HepG2 (cell line): Measurements from ENCODE around the gene CHID1. TPM values are rescaled to one million over a fixed set of nuclear protein-coding genes. Genes with fewer than 3 reads are reported as not detected.

Experiments
- HNF1B ChIP-seq: sonication (generic); formaldehyde crosslinking; IDR thresholded peaks from 2 replicates; pipeline ENCODE4 v1.5.1; 2020; ENCODE audit warnings: mild to moderate bottlenecking, moderate library complexity, missing genetic modification reagents
- JUNB ChIP-seq: sonication (generic); formaldehyde crosslinking; IDR thresholded peaks from 2 replicates; pipeline ENCODE4 v1.8.0; 2022; ENCODE audit warnings: missing genetic modification reagents, mild to moderate bottlenecking, borderline replicate concordance
- LBX2 ChIP-seq: sonication (generic); formaldehyde crosslinking; IDR thresholded peaks from 2 replicates; pipeline ENCODE4 v1.5.0; 2020; ENCODE audit warnings: missing genetic modification reagents, mild to moderate bottlenecking, borderline replicate concordance
- MAZ ChIP-seq, 2 experiments: sonication (generic) in 1 of 2; formaldehyde crosslinking in 1 of 2; IDR thresholded peaks; 2 replicates each; pipeline versions ENCODE4 v1.5.0 to v1.6.1; 2012 to 2020; ENCODE audit warnings: low read depth in 2 of 2, mild to moderate bottlenecking in 2 of 2, borderline replicate concordance in 1 of 2, improper control_type of control experiment in 1 of 2, low read length in 1 of 2, missing genetic modification reagents in 1 of 2, moderate library complexity in 1 of 2
- PATZ1 ChIP-seq: sonication (generic); formaldehyde crosslinking; IDR thresholded peaks from 2 replicates; pipeline ENCODE4 v1.4.0; 2020; ENCODE audit warnings: missing genetic modification reagents
- PRDM10 ChIP-seq: sonication (generic); formaldehyde crosslinking; IDR thresholded peaks from 2 replicates; pipeline ENCODE4 v1.4.0; 2020; ENCODE audit warnings: low read depth, missing genetic modification reagents
- REL ChIP-seq: sonication (generic); formaldehyde crosslinking; conservative IDR thresholded peaks from 2 replicates; pipeline ENCODE4 v1.8.0; 2022; ENCODE audit warnings: mild to moderate bottlenecking, missing genetic modification reagents, moderate library complexity
- SALL1 ChIP-seq: sonication (generic); formaldehyde crosslinking; IDR thresholded peaks from 2 replicates; pipeline ENCODE4 v1.8.0; 2022; ENCODE audit warnings: mild to moderate bottlenecking, missing genetic modification reagents
- TOPORS ChIP-seq: sonication (generic); formaldehyde crosslinking; IDR thresholded peaks from 2 replicates; pipeline ENCODE4 v1.8.0; 2023; ENCODE audit warnings: mild to moderate bottlenecking, missing genetic modification reagents
- WIZ ChIP-seq: sonication (generic); formaldehyde crosslinking; IDR thresholded peaks from 2 replicates; pipeline ENCODE4 v1.5.1; 2020; ENCODE audit warnings: mild to moderate bottlenecking, missing genetic modification reagents
- ZFY ChIP-seq: sonication (generic); formaldehyde crosslinking; IDR thresholded peaks from 2 replicates; pipeline ENCODE4 v1.4.0; 2020; ENCODE audit warnings: missing genetic modification reagents
- ZNF430 ChIP-seq: sonication (generic); formaldehyde crosslinking; IDR thresholded peaks from 2 replicates; pipeline ENCODE4 v1.9.0; 2021; ENCODE audit warnings: mild to moderate bottlenecking, missing genetic modification reagents
- ZNF431 ChIP-seq: sonication (generic); formaldehyde crosslinking; IDR thresholded peaks from 2 replicates; pipeline ENCODE4 v1.9.0; 2022; ENCODE audit warnings: missing genetic modification reagents, low read depth, mild to moderate bottlenecking, borderline replicate concordance
- ZNF501 ChIP-seq: sonication (generic); formaldehyde crosslinking; IDR thresholded peaks from 2 replicates; pipeline ENCODE4 v1.5.1; 2020; ENCODE audit warnings: mild to moderate bottlenecking, moderate library complexity, missing genetic modification reagents
- ZNF598 ChIP-seq: sonication (generic); formaldehyde crosslinking; IDR thresholded peaks from 2 replicates; pipeline ENCODE4 v1.5.1; 2020; ENCODE audit warnings: mild to moderate bottlenecking, missing genetic modification reagents, borderline replicate concordance
- ZNF670 ChIP-seq: sonication (generic); formaldehyde crosslinking; IDR thresholded peaks from 2 replicates; pipeline ENCODE4 v1.8.0; 2022; ENCODE audit warnings: mild to moderate bottlenecking, missing genetic modification reagents, borderline replicate concordance
- polyA plus RNA-seq, 8 experiments: library from polyadenylated mRNA; depleted of rRNA in 3 of 8; stranded (reverse) in 7 of 8; unstranded in 1 of 8; fragments of >200 nt; fragmentation: Illumina TruSeq in 4 of 8; extraction: Trizol in 4 of 8; gene quantifications; 2 replicates each; pipeline versions ENCODE4 v1.2.1 to v1.2.3, GENCODE V29; 2011 to 2016; ENCODE audit warnings: low read depth in 4 of 8, missing spikeins in 1 of 8, mixed read lengths in 1 of 8; ENCODE audit not compliant: insufficient read depth in 1 of 8
- total RNA-seq, 5 experiments: library from RNA; depleted of rRNA; stranded (reverse); fragments of >200 nt; fragmentation: Illumina TruSeq; extraction: Trizol; gene quantifications; 2 replicates each; pipeline ENCODE4 v1.2.3, GENCODE V29; 2016; ENCODE audit warnings: low read depth in 1 of 5
- TF ChIP-seq, protein P1 (sequence below): sonication (generic); formaldehyde crosslinking; IDR thresholded peaks from 2 replicates; pipeline ENCODE4 v1.4.0; 2020; ENCODE audit warnings: missing genetic modification reagents
- TF ChIP-seq, protein P2 (sequence below): sonication (generic); formaldehyde crosslinking; IDR thresholded peaks from 2 replicates; pipeline ENCODE4 v1.9.0; 2021; ENCODE audit warnings: missing genetic modification reagents, mild to moderate bottlenecking, borderline replicate concordance

Gene CHID1
- total and polyA plus RNA-seq, 2 of the 13 experiments (the other 11 are each of a cell fraction or from before 2014, with no cell fraction given): 65.1 to 93.6 TPM

DNA sequence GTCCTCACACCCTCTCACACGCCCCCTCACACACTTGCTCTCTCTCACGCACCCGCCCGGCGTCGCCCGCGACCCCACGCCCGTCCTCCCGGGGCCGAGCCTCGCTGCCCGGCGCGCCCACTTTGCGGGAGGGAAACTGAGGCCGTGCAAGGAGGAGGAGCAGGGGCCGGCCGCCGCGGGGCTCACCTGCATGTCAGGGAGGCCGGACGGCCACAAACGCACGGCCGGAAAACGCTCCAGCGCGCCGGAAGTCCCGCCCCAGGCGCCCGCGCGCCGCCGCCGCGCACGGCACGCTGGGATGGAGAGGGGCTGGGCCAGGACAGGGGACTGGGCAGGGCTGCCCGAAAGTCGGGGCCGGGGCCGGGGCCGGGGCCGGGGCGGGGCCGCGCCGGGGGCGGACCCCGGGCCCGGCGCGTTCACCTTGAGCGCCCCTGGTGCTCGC is at the start of gene CHID1 (continued):
- TF ChIP-seq PRDM10: no peak
- TF ChIP-seq TOPORS (CRISPR knock-in tag): peak; percentile 56; the same call in 1 of the 2 replicates
- TF ChIP-seq, protein P1, sequence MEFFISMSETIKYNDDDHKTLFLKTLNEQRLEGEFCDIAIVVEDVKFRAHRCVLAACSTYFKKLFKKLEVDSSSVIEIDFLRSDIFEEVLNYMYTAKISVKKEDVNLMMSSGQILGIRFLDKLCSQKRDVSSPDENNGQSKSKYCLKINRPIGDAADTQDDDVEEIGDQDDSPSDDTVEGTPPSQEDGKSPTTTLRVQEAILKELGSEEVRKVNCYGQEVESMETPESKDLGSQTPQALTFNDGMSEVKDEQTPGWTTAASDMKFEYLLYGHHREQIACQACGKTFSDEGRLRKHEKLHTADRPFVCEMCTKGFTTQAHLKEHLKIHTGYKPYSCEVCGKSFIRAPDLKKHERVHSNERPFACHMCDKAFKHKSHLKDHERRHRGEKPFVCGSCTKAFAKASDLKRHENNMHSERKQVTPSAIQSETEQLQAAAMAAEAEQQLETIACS: peak; percentile 76
- TF ChIP-seq HNF1B (CRISPR knock-in tag): no peak
- TF ChIP-seq ZNF598: no peak
- no peak for TF ChIP-seq JUNB (CRISPR knock-in tag)
- TF ChIP-seq SALL1 (CRISPR knock-in tag): peak; percentile 70
- no peak for TF ChIP-seq PATZ1 (CRISPR knock-in tag)
- TF ChIP-seq REL (CRISPR knock-in tag): no peak
- peak; percentile 78 for TF ChIP-seq ZFY (CRISPR knock-in tag)
- no peak for TF ChIP-seq WIZ (CRISPR knock-in tag)
- TF ChIP-seq ZNF430: no peak
- TF ChIP-seq, protein P2, sequence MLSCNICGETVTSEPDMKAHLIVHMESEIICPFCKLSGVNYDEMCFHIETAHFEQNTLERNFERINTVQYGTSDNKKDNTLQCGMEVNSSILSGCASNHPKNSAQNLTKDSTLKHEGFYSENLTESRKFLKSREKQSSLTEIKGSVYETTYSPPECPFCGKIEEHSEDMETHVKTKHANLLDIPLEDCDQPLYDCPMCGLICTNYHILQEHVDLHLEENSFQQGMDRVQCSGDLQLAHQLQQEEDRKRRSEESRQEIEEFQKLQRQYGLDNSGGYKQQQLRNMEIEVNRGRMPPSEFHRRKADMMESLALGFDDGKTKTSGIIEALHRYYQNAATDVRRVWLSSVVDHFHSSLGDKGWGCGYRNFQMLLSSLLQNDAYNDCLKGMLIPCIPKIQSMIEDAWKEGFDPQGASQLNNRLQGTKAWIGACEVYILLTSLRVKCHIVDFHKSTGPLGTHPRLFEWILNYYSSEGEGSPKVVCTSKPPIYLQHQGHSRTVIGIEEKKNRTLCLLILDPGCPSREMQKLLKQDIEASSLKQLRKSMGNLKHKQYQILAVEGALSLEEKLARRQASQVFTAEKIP: no peak
- no peak for TF ChIP-seq ZNF670 (CRISPR knock-in tag)
- no peak for TF ChIP-seq LBX2 (CRISPR knock-in tag)
- TF ChIP-seq ZNF501 (CRISPR knock-in tag): peak; percentile 27; the same call in 1 of the 2 replicates
- no peak; the same call in 1 of the 2 replicates for TF ChIP-seq MAZ (IDR thresholded peaks at IDR 0.05; ENCODE audit: borderline replicate concordance, low read depth, low read length)
- no peak; the same call in 1 of the 2 replicates for TF ChIP-seq MAZ (CRISPR knock-in tag; IDR thresholded peaks at IDR 0.05; ENCODE audit: low read depth)
- TF ChIP-seq ZNF431: peak; percentile 52; the same call in 1 of the 2 replicates
